Activated CD4-positive, alpha-beta memory T cell treated with anti-CD3 and anti-CD28 coated beads, Interleukin-2, amount 10 ng/mL, durations not matched to agents 7 days and 5 days (primary cell): ENCODE measurements around the gene CEP41. TPM values are rescaled to one million over a fixed set of nuclear protein-coding genes. Genes with fewer than 3 reads are reported as not detected.
"Not testable (repeated sequence)": the region's sequence is repeated elsewhere in the genome, so short reads cannot be mapped to it uniquely, and the experiment has no call there.

Source experiments
- CTCF ChIA-PET: fragments of 350-600 bp; sonication (Branson Sonifier 250); formaldehyde crosslinking; loops from one replicate; lab custom pipeline; 2021; ENCODE audit warnings: antibody characterized with exemption, inconsistent platforms; lab: Charles Lee
- POLR2A ChIA-PET: fragments of 350-600 bp; sonication (Branson Sonifier 250); formaldehyde crosslinking; loops from one replicate; lab custom pipeline; 2021; ENCODE audit warnings: antibody characterized with exemption; lab: Charles Lee
- DNase-seq: peaks from one replicate; pipeline ENCODE4 v3.0.0-alpha.2; 2020
- H3K27ac Mint-ChIP-seq: one replicate; pipeline ENCODE4 v1.8.0; 2021; ENCODE audit warnings: mild to moderate bottlenecking, mixed read lengths
- H3K27me3 Mint-ChIP-seq: one replicate; pipeline ENCODE4 v1.8.0; 2021; ENCODE audit warnings: mixed read lengths
- H3K36me3 Mint-ChIP-seq: one replicate; pipeline ENCODE4 v1.8.0; 2021; ENCODE audit warnings: low read depth, mixed read lengths
- H3K4me1 Mint-ChIP-seq: one replicate; pipeline ENCODE4 v1.8.0; 2021; ENCODE audit warnings: mixed read lengths
- H3K4me3 Mint-ChIP-seq: one replicate; pipeline ENCODE4 v1.8.0; 2021; ENCODE audit warnings: mild to moderate bottlenecking, mixed read lengths
- H3K9me3 Mint-ChIP-seq: one replicate; pipeline ENCODE4 v1.8.0; 2021; ENCODE audit warnings: mixed read lengths
- total RNA-seq, 2 experiments: library from RNA; stranded (reverse); gene quantifications; one replicate each; pipeline ENCODE4 v1.2.3, GENCODE V29; 2021

Gene CEP41
- total RNA-seq, 2 experiments from 2014 or later, result 13.2 to 15.7 TPM

DNA sequence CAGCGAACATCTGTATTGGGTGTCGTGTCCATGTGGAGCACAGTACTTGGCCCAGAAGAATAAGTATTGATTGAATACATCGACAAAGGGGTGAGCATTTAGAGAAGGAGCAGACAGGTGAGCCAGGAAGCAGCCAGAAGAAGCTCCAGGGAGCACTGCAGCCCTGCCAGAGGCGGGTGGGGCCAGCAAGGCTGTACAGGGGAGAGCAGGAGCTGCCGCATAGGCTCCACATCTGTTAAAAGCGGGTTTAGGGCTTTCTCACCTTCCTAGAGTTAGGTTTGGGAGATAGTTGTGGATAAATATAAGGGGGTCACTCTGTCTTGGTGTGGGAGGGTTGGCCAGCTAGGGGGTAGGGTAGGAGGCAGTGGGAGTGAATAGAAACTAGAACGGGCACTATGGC is 61.8 kb downstream of the CEP41 start:
- H3K4me3 Mint-ChIP-seq, result no peak overlapping the region
- no peaks in the 10 kb centered on the region for H3K4me1 Mint-ChIP-seq
- no peaks in the 10 kb centered on the region for H3K27me3 Mint-ChIP-seq
- no peaks in the 10 kb centered on the region for H3K36me3 Mint-ChIP-seq
- no peak for DNase-seq
- H3K27ac Mint-ChIP-seq, result no peak overlapping the region
- ChIA-PET POLR2A (no interaction called here), CTCF (no interaction called here)
- peaks cover 8% of the 10 kb centered on the region for H3K9me3 Mint-ChIP-seq

GRCh38 chr7:130377178-130377577 is 63.6 kb downstream of the CEP41 start:
- H3K36me3 Mint-ChIP-seq, result no peaks in the 10 kb centered on the region
- CTCF ChIA-PET, result no interaction called here
- H3K4me3 Mint-ChIP-seq, result no peak overlapping the region
- POLR2A ChIA-PET, result no interaction called here
- no peak for DNase-seq
- H3K4me1 Mint-ChIP-seq, result no peaks in the 10 kb centered on the region
- H3K9me3 Mint-ChIP-seq, result peaks cover 8% of the 10 kb centered on the region
- no peaks in the 10 kb centered on the region for H3K27me3 Mint-ChIP-seq
- H3K27ac Mint-ChIP-seq, result no peak overlapping the region

- H3K27ac Mint-ChIP-seq, H3K4me3 Mint-ChIP-seq, H3K9me3 Mint-ChIP-seq, H3K36me3 Mint-ChIP-seq, POLR2A ChIA-PET, DNase-seq, CTCF ChIA-PET, H3K27me3 Mint-ChIP-seq, H3K4me1 Mint-ChIP-seq: not testable (repeated sequence)
Observed at GRCh38 chr7:130376461-130376860, 64.4 kb downstream of the CEP41 start.

- DNase-seq, result no peak
- CTCF ChIA-PET, result no interaction called here
- H3K4me1 Mint-ChIP-seq, result no peaks in the 10 kb centered on the region
- POLR2A ChIA-PET, result no interaction called here
- no peak overlapping the region for H3K27ac Mint-ChIP-seq
- H3K9me3 Mint-ChIP-seq, result peaks cover 8% of the 10 kb centered on the region
- no peak overlapping the region for H3K4me3 Mint-ChIP-seq
- H3K36me3 Mint-ChIP-seq, result no peaks in the 10 kb centered on the region
- no peaks in the 10 kb centered on the region for H3K27me3 Mint-ChIP-seq
Observed at GRCh38 chr7:130374507-130374906, 66.3 kb downstream of the CEP41 start.

- no peak for DNase-seq
- CTCF ChIA-PET, result no interaction called here
Observed at GRCh38 chr7:130372402-130373165, 68.2 kb downstream of the CEP41 start.

GRCh38 chr7:130371046-130371445 is 69.8 kb downstream of the CEP41 start:
- H3K27me3 Mint-ChIP-seq, result no peaks in the 10 kb centered on the region
- H3K27ac Mint-ChIP-seq, result no peak overlapping the region
- H3K36me3 Mint-ChIP-seq, result no peaks in the 10 kb centered on the region
- CTCF ChIA-PET, result no interaction called here
- H3K4me1 Mint-ChIP-seq, result no peaks in the 10 kb centered on the region
- DNase-seq, result no peak
- POLR2A ChIA-PET, result no interaction called here
- H3K9me3 Mint-ChIP-seq, result peaks cover 1% of the 10 kb centered on the region
- no peak overlapping the region for H3K4me3 Mint-ChIP-seq

More at GRCh38 chr7:130372402-130373165, 68.2 kb downstream of the CEP41 start:
- POLR2A ChIA-PET, result no interaction called here
- Mint-ChIP-seq H3K4me1 (no peaks in the 10 kb centered on the region), H3K27ac (no peak overlapping the region), H3K9me3 (peaks cover 8% of the 10 kb centered on the region), H3K36me3 (no peaks in the 10 kb centered on the region), H3K4me3 (no peak overlapping the region), H3K27me3 (no peaks in the 10 kb centered on the region)

DNA sequence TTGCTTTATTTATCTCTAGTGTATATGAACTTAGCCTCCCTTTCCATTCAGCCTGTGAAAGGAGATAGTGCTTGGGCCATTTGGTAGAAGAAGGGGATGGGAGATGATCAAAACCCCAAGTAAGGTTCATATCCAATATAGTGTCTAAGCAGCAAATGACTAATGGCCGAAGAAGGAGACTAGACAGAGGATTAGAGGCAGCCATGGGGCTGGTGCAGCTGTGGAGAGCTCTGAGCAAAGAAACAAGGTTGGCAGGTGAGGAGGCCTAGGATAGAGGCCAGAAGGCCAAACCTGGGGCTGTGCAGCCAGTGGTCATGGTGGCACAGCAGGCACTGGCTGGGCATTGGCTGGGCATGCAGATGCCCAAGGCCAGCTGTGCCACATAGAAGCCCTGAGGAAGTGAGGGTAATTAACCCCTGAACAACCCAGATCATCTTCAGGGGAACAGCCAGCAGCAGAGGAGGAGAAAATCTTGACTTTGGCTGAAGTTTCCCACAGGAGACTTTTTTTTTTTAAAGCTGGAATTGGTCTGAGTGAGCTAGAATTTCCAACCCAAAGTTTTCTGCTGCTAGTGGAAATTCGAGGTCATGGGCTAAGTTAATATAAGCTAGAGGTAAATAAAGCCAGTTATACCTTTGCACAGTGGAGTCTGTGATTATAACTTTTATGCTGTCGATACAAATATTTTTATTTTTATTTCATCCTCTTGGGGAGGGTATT is 70.8 kb downstream of the CEP41 start:
- Mint-ChIP-seq H3K27me3 (no peaks in the 10 kb centered on the region), H3K4me1 (no peaks in the 10 kb centered on the region), H3K4me3 (no peak overlapping the region), H3K27ac (no peak overlapping the region), H3K36me3 (no peaks in the 10 kb centered on the region), H3K9me3 (no peaks in the 10 kb centered on the region)
- CTCF ChIA-PET, result no interaction called here
- DNase-seq, result no peak
- POLR2A ChIA-PET, result no interaction called here

DNA sequence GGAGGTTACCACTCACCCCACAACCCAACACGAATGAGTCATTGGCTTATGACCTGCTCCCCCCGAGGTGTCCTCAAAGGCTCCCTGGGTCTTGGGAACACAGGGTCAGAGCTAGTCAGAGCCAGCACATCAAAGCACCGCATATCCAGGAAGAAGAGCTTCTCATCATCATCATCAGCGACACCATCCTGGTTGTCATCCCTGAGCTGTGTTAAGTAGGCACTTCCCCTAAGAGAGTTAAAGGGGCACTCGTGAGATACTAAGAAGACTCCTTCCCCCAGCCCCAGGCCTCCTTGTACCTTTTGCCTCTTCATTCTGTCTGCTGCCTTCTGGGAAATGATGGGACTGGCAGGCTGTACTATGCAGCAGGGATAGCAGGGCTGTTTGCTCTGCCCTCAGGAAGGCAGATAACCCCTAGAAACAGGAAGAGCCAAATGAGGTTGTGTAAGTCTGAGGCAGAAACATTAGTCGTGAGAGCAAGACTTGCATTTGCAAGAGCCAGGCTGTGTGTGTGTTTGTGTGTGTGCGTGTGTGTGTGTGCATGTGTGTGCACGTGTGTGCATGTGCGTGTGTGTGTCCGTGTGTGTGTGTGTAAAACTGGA is 71.6 kb downstream of the CEP41 start:
- H3K27ac Mint-ChIP-seq, result no peak overlapping the region
- no peaks in the 10 kb centered on the region for H3K4me1 Mint-ChIP-seq
- H3K36me3 Mint-ChIP-seq, result no peaks in the 10 kb centered on the region
- no peak for DNase-seq
- ChIA-PET CTCF (no interaction called here), POLR2A (no interaction called here)
- no peak overlapping the region for H3K4me3 Mint-ChIP-seq
- H3K9me3 Mint-ChIP-seq, result no peaks in the 10 kb centered on the region
- no peaks in the 10 kb centered on the region for H3K27me3 Mint-ChIP-seq

DNA sequence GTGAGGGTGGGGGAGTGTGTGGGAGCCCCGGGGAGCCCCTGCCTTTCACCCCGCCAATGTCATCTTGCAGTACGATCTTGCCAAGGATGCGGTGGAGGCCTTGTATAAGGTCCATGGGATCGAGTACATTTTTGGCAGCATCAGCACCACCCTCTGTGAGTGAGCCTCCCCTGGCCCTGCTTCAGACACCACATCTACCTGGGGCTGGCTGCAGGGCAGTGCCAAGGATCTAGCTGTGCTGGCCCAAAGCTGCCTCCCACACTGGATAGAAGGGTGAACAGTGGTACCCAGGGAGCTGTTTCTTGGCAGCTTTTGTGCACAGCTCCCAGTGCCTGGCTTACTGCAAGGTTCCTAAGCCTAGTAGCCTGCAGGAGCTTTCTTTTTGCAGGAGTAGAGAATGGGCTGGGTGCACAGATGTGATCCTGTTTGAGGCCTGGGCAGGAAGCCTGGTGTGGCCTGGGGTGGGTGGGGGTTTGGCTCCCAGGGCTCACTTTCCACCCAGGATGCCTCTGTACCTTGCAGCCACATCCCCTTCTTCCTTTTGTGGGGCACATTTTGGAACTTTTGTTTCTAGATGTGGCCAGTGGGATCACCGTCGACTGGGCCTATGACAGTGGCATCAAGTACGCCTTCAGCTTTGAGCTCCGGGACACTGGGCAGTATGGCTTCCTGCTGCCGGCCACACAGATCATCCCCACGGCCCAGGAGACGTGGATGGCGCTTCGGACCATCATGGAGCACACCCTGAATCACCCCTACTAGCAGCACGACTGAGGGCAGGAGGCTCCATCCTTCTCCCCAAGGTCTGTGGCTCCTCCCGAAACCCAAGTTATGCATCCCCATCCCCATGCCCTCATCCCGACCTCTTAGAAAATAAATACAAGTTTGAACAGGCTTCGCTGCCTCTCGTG is 72.7 kb downstream of the CEP41 start:
- H3K9me3 Mint-ChIP-seq, result no peaks in the 10 kb centered on the region
- H3K27ac Mint-ChIP-seq, result no peak overlapping the region
- no peak overlapping the region for H3K4me3 Mint-ChIP-seq
- DNase-seq, result no peak
- ChIA-PET CTCF (no interaction called here), POLR2A (no interaction called here)
- peaks cover 3% of the 10 kb centered on the region for H3K4me1 Mint-ChIP-seq
- H3K36me3 Mint-ChIP-seq, result no peaks in the 10 kb centered on the region
- H3K27me3 Mint-ChIP-seq, result no peaks in the 10 kb centered on the region

DNA sequence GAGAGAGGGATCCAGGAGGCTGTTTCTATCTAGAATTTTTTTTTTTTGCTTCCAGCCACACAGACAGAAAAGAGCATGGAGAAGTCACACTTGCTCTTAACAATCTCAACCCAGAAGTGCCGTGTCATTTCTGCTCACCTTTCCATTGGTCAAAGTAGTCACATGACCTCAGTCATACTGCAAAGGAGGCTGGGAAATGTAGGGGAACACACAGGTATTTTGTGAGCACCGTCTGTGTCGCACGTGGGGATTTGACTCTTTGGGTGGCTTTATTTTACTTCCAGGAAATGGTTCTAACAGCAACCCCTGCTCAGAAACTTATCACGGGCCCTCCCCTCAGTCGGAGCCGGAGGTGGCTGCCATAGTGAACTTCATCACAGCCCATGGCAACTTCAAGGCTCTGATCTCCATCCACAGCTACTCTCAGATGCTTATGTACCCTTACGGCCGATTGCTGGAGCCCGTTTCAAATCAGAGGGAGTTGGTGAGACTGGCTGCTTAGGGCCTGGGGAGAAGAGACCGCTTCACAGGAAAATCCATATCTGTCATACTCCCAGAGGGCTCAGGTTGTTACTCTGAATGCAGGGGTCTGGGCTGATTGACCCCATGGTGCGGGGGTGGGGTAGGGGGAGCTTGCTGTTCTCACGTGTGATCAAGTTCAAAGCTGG is 73.6 kb downstream of the CEP41 start:
- Mint-ChIP-seq H3K36me3 (no peaks in the 10 kb centered on the region), H3K4me3 (no peak overlapping the region), H3K27ac (no peak overlapping the region), H3K9me3 (no peaks in the 10 kb centered on the region), H3K4me1 (peaks cover 3% of the 10 kb centered on the region), H3K27me3 (no peaks in the 10 kb centered on the region)
- CTCF ChIA-PET, result no interaction called here
- no peak for DNase-seq
- POLR2A ChIA-PET, result no interaction called here

- no peak overlapping the region for H3K4me3 Mint-ChIP-seq
- H3K4me1 Mint-ChIP-seq, result peaks cover 3% of the 10 kb centered on the region
- H3K36me3 Mint-ChIP-seq, result no peaks in the 10 kb centered on the region
- ChIA-PET CTCF (no interaction called here), POLR2A (no interaction called here)
- no peaks in the 10 kb centered on the region for H3K27me3 Mint-ChIP-seq
- no peak for DNase-seq
- no peaks in the 10 kb centered on the region for H3K9me3 Mint-ChIP-seq
- no peak overlapping the region for H3K27ac Mint-ChIP-seq
Observed at GRCh38 chr7:130366564-130366963, 74.3 kb downstream of the CEP41 start.
